SKM-1 treated with dmso at 0.1 percent for 144 hours (cell line): ENCODE data around the gene PPP4R4.
"Not testable (repeated sequence)": the region's sequence is repeated elsewhere in the genome, so short reads cannot be mapped to it uniquely, and the experiment has no call there.

Experiments used
- DNase-seq: peaks from one replicate; lab custom pipeline; 2025; ENCODE audit not compliant: unreplicated experiment; lab: John Stamatoyannopoulos, UW

The PPP4R4 gene

DNA sequence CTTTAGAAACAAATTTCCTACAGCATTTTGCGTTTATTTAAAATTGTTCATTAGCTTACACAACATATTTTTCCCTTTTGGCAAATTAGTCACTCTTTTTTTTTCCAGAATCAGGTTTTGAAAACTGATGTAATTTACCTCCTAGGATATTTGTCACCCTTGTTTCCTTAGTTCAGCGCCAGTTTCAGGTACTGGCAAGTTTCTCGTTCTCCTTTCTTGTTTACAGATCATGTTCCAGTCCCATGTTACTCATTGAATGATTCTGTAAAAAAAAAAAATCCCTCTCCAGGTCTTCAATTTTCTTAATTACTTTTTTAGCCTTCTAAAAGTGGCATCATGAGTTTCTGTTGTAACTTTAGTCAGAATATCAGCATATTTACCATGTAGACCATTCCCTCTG lies 2.7 kb downstream of the PPP4R4 start:
- no peak for DNase-seq

DNA sequence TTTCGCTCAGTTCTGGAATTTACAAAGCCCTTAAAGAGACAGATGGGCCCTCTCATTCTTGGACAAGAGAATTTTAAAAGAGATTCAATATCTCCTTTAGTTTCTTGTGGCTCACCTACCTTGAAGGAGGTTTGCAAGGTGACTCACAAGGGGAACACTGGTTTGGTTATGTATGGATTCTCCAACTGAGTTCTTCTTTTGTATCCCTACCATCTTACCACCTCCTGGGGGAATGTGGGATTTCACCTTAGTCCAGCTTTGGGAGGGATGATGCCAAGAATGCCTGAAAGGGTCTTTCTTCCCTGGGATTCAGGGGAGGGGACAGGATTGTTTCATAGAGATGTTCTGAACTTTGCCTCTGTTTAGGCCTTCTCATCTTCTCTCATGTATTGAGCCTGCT lies 3.7 kb downstream of the PPP4R4 start:
- DNase-seq: no peak

DNA sequence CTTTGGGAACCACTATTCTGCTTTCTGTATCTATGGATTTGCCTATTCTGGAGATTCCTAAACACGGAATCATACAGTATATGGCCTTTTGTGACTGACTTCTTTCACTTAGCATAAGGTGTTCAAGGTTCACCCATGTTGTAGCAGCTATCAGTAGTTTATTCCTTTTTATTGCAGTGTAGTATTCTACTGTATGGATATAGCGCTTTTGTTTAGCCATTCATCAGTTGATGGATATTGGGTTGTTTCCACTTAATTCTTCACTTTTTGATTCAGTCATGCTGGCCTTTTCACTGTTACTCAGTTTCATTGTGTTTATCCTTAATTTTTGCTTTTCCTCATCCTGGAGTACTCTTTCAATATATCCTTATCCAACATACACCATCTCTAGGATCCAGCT lies 5.1 kb downstream of the PPP4R4 start:
- DNase-seq: no peak

DNA sequence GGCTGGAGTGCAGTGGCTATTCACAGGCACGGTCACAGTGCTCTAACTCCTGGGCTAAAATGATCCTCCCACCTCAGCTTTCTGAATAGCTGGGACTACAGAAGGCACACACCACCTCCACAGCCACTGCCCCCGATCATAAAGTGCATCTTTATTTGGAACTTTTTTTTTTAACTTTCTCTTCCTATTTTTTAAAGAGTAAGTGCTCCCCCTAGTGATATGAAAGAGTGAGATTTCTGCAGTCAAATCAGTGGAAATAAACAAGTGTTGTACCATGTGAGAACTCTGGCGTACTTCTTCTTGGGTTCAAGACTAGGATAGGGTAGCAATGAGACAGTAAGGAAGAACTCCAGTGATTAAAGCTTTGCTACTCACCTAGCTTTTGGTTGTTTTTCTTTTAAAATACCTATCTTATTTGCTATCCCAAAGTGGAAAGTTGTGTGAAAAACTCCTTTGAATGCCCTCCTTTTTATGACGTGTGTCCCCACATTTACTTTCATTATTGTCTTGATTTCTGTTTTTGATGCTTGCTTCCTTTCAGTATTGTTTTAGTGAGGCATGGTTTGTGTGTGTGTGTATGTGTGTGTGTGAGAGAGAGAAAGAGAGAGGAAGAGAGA lies 6.6 kb downstream of the PPP4R4 start:
- DNase-seq: no peak

DNA sequence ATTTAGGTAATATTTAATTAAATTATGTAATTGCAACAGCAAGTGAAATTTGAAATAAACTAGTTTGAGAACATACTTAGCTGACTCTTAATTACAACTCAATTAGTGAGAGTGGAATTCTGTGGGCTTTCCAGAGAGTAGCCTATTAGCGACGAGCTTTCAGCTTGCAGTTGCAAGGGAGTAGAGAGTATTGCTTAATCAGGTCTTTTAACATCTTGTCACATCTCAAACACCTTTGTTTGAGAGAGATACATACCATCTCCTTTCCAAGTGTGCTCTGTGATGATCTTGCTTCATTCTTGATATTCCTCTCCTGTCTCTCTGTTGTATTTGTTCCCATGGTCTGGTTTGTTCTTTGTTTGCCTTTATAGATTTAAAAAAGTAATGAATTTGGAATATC lies 7.7 kb downstream of the PPP4R4 start:
- no peak for DNase-seq

DNA sequence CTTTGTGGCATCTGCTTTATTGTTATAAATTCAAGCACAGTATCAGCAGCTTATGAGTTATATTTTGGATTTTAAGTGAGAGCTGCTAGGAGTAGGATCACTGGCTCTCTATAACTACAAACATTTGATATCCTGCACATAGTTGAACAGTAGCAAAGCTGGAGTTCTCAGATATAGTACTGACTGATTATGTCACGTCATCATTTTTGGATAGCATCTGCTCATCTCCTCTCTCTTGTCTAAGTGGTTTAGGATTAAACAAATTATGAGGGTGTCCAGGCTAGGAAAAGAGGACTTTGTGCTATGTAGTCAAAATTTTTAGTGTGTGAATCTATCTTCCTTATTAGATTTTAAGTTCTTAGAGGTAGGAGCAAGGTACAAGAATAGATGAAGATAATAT lies 18.4 kb downstream of the PPP4R4 start:
- no peak for DNase-seq

DNA sequence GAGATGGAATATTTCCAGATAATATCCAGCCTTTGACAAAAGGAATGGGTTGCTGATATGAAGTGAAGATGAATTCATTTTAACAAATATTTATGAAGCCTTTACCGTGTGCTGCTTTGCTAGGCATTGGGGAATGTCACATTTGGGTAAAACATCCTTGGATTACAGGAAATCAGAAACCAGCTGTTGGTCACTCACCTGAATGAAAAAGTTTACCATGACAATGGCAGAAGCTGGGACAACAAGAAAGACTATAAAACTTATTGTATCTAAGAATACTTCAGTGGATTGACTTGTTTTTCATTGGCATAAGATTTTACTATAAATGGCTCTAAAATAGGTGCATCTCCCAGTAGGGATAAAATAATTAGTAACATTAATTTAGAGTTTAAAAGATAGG lies 19.7 kb downstream of the PPP4R4 start:
- no peak for DNase-seq

DNA sequence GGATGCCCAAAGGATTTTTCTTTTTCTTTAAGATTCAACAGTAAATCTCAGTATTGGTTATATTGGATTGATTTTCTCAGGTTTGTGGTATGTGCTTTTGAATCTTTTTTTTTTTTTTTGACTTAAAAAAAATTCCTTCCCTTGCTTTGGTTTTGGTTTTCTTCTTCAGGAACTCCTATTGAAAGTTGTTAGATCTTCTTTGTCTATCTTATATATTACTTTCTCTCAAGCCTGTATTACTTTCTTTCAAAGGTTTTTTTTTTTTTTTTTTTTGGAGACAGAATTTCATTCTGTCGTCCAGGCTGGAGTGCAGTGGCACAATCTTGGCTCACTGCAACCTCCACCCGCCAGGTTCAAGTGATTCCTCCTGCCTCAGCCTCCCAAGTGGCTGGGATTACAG lies 21.9 kb downstream of the PPP4R4 start:
- no peak for DNase-seq

DNA sequence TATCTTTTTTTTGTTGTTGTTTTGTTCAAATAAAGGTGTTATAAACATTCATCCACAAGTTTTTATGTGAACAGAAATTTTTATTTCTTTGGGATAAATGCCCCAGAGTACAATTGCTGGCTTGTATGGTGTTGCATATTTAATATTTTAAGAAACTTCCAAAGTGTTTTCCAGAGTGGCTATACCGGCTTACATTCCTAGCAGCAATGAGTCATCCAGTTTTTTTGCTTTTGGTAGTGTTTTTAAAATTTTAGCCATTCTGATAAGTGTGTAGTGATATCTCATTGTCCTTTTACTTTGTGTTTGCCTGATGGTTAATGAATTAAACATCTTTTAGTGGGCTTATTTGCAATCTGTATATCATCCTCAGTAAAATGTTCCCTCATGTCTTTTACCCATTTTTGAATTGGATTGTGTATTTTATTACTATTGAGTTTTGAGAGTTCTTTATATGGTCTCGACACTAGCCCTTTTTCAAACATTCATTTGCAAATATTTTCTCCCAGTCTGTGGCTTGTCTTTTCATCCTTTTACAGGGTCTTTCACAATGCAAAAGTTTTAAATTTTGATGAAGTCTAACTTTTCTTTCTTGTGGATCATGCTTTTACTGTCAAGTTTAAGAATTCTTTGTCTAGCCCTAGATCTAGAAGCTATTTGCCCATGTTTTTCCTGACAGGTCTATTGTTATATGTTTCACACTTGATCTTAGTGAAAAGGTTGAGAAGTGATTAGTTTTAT lies 29.5 kb downstream of the PPP4R4 start:
- no peak for DNase-seq

DNA sequence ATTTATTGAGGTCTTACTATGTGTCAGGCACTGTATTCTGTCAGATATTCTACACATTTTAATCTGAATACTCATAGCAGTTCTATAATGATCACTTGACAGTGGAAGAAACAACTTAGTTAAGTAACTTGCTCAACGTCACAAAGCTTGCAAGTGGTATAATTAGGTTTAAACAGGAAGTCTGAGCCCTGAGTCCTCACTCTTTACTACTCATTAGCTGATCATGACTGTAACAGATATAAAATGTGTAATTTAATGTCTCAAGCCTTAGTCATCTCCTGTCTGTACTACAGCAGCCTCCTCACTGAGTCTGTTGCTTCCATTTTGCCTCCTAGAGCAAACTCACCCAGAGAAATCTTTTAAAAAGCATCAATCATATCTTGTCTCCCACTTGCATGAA lies 38.9 kb downstream of the PPP4R4 start:
- DNase-seq: no peak

DNA sequence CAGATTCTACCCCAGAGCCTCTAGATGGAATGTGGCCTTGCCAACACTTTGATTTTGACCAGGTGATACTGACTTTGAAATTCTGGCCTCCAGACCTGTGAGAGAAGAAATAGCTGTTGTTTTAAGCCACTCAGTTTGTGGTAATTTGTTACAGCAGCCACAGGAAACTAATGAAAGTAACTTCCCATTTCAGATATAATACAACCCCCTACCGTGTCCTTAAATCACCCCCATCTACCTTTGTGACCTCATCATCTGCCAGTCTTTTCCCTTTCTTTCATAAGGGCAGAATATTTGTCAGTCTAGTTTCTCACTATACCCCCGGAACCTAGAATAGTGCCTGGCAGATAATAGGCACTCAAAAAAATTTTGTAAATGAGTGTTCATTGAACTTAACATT lies 39.6 kb downstream of the PPP4R4 start:
- DNase-seq: no peak

DNA sequence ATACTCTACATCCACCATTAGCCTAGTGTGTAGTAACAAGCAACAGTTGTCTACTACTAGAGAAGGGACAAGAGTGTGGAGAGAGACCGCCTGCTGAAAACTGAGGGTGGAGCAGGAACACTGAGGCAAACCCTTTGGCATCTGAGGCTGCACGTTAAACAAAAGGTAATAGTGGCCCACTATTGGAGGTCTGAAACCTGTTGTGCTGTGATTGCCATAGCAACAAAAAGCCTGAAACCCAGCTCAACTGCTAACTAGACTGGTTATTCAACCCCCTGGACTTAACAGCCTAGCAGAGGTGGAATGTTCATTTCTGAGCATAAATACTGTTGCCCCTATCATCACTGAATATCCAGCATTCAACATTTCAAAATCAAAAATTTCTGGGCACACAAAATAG lies 43.0 kb downstream of the PPP4R4 start:
- DNase-seq: no peak

DNA sequence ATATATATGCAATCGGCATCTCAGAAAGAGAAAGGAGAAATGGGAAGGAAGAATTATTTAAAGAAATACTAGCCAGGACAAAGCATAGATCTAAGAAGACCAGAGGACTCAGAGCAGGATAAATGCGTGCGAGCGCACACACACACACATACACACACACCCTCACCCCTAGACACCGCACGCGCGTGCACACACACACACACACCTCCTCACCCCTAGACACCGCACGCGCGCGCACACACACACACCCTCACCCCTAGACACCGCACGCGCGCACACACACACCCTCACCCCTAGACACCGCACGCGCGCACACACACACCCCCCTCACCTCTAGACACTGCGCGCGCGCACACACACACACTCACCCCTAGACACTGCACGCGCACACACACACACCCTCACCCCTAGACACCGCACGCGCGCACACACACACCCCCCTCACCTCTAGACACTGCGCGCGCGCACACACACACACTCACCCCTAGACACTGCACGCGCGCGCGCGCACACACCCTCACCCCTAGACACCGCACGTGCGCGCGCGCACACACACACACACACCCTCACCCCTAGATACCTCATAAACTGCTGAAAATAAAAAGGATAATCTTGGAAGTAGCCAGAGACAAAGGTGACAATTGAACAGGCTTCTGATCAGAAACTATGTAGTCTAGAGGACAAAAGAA lies 44.2 kb downstream of the PPP4R4 start:
- not testable (repeated sequence) for DNase-seq

DNA sequence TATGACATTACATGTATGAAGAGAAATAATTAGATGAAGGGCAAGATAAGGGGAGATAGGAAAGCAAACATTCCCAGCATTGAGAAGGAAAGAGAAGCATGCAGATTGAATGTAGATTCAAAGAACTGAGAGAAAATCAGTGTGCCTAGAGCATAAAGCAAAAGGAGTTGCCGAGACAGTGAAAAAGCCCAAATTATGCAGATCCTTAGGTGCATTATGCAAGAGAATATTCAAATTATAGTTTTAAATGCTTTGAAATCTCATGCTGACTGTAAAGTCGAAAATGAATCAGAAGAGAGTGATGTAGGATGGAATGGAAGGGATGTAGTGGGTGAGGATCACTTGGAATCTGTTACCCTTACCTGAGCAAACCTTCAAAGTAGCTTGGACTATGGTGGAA lies 49.9 kb downstream of the PPP4R4 start:
- no peak for DNase-seq

DNA sequence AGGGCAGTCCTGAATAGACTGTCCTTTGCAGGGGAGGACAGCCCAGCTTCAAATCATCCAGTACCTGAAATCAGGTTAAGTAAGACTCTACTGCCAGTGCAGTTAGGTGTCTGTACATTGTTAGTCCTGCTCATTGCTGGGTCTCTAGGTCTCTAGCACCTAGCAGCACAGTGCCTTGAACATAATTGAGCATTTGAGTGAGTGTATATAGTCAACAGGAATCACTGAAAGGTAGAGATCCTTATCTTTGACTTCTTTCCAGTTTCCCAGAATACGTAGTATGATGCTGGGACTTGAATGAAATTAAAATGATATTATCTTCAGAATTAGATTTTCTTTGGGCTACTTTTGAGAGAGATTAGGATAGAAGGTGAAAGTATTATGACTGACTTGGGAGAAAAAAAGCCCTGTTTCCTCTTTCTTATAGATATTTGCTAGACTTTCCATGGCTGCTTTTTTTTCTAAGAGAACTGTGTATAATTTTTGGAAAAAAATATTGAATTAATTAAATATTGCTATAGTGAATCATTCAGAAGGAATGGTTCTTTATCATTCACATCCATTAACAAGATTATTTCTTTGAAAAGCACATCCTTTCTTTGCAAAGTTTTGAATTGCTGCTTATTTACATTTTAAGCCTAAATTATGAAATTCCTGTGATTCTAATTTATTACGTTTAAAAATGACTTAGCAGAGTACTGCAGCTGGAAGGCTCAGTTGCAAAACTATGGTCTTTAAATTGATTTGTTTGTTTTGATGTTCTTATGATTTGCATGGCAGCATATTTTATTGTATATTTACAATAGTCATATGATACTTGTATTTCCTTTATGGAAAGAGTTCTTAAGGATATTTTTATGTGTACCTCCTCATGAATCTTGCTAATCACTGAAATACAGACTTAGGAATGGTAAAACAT lies 51.6 kb downstream of the PPP4R4 start:
- DNase-seq: no peak

DNA sequence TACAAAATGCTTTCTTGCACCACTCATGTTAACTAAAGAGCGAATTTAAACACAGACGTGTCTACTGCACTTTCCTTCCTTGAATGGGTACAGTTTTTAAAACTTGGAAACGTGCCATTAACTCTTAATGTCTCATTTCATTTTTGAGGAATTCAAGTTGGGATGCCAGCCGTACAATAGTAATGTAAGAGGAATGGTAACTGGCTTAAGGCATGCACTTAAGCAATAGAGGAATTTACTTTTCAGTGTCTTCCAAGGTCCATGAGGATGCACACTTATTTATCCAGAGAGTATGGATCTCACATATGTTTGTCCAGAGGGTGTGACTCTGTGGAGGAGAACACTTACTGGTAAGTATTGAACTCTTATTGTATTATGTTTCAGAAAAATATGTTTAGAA lies 52.9 kb downstream of the PPP4R4 start:
- no peak for DNase-seq

DNA sequence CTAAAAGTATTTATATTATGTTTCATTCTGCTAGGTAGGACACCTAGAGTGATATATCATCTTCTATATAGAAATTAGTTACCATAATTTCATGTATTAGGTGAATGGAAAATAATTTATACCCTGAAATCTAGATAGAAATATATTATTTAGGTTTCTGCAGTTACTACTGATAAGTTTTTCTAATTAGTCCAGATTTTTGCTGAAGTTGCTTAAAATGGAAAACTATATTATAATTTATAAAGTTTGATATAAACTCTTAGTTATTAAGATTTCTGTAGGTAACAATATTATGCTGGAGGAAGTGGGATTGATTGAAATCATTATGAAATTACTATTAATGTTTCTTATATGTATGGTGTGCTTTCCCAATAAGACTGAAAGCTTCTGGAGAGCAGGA lies 62.9 kb downstream of the PPP4R4 start:
- DNase-seq: no peak

DNA sequence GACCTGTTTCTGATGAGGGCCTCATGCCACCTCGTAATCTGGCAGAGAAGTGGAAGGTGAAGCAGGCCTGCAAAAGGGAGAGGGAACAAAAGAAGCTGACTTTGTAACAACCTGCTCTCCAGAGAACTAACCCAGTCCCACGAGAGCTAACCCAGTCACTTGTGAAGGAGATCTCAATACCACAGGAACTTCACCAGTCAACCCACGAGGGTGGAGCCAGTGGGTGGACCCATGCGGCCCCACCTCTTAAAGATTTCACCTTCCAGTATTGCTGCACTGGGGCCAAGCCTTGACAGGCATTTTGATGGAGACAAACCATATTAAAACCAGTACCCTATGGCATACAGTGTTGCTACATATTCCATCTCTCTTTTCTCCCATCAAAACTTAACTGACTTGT lies 63.9 kb downstream of the PPP4R4 start:
- DNase-seq: no peak

DNA sequence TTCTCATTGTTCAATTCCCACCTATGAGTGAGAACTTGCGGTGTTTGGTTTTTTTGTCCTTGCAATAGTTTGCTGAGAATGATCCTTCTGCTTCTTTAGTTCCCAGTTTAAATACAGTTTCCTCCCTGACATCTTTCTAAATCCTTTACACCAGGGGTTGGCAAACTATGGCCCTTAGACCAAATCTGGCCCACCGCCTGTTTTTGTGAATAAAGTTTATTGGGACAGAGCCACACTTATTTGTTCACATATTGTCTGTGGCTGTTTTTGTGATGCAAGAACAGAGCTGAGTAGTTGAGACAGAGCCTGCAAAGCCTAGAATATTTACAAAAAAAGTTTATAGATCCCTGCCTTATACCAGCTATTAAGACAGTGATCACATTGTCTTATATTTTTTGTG lies 65.3 kb downstream of the PPP4R4 start:
- DNase-seq: no peak

DNA sequence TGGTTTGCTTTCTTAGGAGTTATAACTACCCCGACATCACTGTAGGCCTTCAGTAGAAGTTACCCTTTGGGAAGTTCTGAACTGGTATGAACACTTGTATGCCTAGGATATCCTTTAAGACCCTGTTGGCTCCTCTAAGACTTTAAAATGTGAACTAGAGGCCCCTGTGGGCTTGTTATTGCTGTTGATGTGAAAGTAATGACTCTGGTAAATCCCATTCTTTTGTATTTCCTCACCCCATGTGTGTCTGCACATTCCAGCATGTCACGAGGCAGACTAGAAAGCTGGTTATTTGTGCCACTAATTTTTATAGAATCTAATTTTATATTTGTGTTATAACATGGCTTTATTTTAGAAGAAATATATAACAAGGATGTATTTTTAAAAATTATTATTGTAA lies 70.1 kb downstream of the PPP4R4 start:
- DNase-seq: no peak

DNA sequence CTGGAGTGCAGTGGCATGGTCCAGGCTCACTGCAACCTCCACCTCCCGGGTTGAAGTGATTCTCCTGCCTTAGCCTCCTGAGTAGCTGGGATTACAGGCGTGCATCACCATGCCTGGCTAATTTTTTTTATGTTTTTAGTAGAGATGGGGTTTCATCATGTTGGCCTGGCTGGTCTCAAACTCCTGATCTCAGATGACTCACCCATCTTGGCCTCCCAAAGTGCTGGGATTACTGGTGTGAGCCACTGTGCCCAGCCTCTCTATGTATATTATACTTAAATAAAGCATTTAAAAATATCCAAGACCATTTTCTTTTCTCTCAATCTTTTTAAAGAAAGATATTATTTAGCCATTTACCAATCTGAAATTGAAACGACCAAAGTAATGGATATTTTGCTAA lies 90.1 kb downstream of the PPP4R4 start:
- DNase-seq: not testable (repeated sequence)
